SKM-1 treated with dmso at 0.1 percent for 144 hours (cell line): ENCODE measurements around the gene CA11.
"Not testable (repeated sequence)": the region's sequence is repeated elsewhere in the genome, so short reads cannot be mapped to it uniquely, and the experiment has no call there.

ENCODE experiments used
- DNase-seq: peaks from one replicate; lab custom pipeline; 2025; ENCODE audit not compliant: unreplicated experiment; lab: John Stamatoyannopoulos, UW

The CA11 gene

DNA sequence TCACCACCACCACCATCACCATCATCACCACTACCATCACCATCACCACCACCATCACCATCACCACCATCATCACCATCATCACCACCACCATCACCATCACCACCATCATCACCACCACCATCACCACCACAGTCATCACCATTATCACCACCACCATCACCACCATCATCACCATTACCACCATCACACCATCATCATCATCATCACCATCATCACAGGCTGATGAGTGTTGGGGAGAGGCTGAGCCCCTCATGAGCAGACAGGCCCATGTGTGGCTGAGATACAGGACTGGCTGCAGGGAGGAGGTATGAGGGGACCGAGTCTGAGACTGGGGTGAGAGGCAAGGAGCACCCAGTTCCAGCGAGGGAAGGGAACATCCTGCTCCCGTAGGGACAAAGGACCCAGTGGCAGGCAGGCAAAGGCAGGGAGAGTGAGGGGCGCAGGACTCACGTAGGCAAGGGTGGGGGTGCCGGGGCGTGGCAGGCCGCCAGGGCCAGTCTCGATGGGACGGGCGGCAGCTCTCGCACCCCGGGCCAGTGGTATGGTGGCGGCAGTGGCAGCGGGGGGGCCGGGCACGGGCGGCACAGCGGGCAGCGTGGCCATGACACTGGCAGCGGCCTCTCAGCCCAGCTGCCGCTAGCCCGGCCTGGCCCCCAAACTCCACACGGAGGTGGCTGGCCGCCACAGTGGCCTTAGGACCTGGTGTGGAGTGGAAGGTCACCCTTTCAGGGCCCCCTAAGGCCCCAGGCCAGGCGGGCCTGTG, 24.1 kb upstream of the CA11 start:
- no peak for DNase-seq

DNA sequence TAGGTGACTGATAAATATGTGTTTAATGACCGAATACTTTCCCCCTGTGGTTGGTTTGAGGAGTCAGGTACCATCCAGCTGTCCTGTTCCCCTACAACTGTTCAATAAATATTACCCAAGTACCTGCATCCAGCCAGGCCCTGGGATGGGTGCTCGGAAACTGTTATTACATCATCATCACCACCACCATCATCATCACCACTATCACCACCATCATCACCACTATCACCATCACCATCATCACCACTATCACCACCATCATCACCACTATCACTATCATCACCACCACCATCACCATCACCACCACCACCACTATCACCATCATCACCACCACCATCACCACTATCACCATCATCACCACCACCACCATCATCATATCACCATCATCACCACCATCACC, 22.8 kb upstream of the CA11 start:
- DNase-seq, result no peak

DNA sequence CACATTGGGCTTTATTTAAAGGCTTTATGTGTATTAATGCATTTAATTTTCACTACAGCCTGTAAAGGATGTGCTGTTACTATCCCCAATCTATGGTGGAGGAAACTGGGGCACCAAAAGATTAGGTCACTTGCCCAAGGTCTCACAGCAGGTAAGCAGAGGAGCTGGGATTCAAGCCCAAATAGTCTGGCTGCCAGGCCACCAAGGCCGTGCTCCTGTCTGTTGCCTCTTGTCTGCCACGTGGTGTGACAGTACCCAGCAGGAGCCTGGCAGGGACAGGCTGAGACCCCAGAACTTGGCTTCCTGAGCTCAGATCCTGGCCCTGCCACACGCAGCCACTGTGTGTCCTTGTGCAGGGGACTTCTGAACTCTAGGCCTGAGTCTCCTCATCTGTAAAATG, 22.3 kb upstream of the CA11 start:
- no peak for DNase-seq

DNA sequence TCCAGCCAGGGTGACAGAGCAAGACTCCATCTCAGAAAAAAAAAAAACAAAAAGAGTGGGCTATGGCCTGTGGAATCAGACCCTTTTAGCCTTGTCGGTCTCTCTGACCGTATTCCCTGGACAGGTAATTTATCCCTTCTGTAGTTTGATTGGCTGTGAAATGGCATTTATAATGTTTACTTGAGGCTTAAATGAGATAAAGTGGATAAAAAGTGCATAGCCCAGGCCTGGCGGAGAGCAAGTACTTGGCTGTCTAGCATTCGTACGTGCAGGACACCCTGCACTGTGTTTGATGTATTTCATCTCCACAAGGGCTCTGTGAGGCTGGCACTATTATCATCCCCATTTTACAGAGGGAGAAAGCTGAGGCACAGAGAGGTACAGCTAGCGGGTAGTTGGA, 19.8 kb upstream of the CA11 start:
- no peak for DNase-seq

DNA sequence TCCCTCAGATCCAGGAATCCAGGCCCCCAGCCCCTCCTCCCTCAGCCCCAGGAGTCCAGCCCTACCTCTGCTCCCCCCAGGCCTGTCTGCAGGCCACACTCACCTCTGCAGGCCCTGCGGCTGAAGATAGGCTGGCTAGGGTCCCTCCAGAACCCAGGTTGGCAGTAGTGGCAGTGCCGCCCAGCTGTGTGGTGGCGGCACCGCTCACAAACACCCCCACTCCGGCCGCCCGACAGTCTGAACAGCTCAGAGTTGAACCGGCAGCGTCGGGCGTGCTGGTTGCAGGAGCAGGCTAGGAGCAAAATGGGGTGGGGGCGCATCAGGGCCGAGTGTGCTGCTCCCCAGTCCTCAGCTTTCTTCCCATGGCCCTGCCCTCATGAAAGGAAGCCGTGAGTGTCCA, 18.5 kb upstream of the CA11 start:
- no peak for DNase-seq

DNA sequence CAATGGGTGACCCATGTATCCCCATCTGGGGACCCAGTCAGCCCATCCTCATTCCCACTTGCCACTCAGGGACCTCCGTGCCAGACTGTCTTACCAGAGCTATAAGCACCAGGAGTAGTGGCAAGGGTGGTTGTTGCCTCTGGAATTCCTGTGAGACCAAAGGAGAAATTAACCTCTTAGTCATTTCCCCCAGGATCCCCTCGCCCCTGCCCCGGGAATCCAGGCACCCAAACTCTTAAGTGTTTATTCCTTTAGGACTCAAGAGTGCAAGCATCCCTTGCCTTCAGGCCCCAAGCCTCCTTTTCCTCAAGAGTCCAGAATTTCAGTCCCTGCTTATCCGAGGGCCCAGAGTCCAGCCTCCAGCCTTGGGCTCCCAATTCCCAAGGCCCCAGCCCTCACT, 17.7 kb upstream of the CA11 start:
- no peak for DNase-seq

DNA sequence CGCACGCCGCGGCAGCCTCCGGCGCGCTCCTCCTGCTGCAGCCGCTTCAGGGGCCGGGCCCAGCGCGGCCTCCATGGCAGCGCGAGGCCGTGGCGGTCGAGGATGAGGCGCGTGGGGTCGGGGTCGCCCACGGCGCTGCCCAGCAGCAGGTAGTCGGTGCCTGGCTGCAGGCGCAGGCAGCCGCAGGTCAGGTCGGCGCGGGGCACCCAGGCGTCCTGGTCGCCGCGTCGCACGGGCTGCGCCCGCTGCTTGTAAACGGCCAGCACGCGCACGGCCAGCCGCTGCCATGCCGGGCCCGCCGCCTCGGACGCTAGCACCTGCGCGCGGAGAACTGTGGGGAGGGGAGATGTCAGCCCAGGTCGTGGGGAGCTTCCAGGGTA, 15.7 kb upstream of the CA11 start:
- DNase-seq, result no peak

DNA sequence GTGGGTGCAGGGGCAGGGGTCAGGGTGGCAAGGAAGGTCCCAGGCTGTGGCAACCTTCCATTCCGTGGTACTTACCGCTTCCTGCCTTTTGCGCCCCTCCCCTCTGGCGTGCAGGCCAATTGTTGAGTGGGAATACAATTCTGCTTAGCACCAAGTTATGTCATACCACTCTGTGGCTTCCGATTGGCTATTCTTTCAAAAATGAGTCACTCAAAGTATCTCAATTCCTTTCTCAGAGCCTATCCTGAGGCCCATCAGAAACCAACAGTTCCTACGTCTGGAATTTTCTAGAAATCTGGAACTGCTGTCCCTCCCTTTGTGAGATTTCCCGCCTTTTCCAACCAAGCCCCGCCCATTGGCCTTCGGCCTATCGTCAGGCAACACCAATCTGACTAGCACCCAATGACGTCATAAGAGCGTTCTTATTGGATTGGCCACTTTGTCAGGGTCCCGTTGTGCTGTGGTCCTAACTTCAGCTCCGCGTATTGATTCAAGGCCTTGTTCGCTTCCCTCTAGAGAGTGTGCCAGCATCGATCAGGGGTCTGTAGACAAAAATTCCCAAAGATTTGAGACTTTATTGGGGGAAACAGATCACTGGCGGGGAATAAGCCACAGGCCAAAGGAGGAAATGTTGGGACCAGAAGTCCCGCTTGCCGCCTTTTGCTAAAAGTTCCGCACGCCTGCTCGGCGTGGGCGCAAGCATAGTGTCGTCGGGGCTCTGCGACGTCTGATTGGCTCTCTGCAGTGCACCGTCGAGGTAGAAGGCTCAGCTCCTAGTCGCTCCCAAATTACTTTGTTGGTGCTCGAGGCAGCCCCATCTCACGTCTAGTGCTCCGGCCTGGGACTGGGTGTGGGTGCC, 15.1 kb upstream of the CA11 start:
- DNase-seq, result peak; percentile 75

DNA sequence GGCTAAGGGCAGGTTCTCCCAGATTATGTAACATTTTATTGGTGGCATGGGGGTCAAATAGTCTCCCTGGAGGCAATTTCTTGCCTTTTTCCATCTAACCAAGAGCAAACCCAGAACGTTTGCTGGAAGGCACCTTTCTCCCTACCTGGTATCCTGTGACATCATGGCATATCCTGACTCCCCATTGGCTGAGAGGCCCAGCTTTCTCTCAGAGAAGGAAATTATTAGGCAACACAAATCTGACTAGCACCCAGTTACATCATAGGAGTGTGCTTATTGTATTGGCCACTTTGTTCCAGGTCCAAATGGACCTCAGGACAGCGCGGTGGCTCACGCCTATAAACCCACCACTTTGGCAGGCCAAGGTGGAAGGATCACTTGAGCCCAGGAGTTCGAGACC, 13.8 kb upstream of the CA11 start:
- peak; percentile 66 for DNase-seq

DNA sequence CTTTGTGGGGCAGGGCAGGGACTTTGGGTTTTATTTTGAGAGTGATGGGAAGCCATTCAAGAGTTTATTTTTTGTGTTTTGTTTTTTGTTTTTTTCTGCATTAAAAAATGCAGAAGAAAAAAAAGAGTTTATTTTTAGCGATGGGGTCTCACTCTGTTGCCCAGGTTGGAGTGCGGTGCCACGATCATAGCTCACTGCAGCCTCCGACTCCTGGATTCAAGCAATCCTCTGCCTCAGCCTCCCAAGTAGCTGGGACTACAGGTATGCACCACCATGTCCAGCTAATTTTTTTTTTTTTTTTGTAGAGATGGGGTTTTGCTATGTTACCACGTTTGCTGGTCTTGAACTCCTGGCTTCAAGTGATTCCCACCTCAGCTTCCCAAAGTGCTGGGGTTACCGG, 12.5 kb upstream of the CA11 start:
- DNase-seq, result no peak

DNA sequence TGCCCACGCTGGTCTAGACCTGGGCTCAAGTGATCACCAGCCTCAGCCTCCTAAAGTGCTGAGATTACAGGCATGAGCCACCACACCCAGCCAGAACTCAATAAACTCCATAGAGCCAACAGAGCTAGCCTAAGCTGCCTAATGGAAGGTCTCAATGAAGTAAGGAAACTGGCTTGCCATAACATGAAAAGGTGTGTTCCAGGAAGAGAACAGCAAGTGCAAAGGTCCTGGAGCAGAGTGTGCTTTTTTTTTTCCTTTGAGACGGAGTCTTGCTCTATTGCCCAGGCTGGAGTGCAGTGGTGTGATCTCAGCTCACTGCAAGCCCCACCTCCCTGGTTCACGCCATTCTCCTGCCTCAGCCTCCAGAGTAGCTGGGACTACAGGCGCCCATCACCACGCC, 11.8 kb upstream of the CA11 start:
- not testable (repeated sequence) for DNase-seq

DNA sequence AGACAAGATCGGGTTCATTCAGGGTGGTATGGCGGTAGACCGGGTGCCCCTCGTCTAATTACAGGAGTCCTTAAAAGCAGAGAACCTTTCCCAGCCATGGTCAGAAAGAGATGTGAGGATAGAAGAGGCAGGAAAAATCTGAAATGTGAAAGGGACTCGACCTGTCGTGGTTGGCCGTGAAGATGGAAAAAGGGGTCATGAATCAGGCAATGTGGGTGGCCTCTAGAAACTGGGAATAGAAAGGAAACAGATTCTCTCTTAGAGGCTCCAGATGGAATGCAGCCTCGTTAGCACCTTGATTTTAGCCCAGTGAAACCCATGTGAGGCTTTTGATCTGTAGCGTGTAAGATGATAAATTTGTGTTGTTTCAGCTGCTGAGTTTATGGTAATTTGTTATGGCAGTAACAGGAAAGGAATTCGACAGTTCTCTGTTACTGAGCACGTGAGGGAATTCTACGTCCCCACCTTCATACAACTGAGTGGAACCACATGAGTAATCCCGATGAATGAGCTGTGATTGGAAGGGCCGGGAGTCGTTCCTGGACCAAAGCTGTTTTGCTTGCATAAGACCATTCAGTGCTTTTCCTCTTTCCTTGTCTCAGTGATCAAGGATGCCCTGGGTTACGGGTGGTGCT, 11.0 kb upstream of the CA11 start:
- DNase-seq, result no peak

DNA sequence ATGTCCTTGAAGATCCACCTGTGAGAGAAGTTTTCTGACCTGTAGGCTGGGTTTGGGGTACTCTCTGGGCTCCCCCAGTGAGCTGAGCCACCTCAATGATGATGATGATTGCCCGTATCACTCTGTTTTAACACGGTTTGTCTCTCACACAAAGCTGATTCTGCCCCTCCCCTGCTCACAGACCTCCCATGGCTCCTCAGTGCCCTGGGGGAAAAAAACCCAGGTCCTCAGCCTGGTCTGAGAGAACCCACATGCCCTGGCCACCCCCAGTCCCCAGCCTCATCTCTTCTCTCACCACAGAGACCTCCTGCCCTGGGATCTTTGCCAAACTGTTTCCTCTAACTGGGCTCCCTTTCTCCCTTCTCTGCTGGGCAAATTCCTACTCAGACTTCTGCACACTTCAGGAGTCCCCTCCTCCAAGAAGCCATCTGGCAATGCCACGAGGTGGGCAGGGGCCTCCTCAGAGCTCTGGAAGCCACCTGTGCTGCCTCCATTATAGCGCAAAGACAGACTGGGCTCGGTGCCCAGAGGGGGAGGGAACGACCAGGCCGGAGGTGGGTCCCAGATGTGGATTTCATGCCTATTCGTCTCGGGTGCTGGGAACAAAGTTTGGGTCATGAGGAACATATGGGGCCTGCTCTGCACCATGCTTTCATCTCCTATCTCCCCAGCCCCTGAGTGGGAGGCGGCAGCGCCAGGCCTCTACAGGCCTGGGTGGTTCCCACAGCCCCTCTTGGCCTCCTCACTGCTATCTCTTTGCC, 8.5 kb upstream of the CA11 start:
- no peak for DNase-seq

DNA sequence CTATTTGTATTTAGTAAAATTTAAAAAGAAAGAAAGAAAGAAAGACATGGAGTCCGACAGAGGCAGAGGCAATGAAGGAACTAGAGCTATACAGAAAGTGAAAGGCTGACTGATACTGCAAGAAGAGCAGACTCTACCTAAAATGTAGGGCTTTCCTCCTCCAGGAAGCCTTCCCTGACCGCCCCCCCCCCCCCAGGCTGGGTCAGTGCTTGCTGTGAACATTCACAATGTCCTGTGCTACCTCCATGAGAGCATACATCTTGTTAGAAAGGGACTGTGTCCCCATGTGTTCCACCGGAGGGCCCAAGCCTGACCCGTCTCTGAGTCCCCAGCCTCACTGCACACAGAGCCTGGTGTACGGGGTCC, 5.7 kb upstream of the CA11 start:
- no peak for DNase-seq

DNA sequence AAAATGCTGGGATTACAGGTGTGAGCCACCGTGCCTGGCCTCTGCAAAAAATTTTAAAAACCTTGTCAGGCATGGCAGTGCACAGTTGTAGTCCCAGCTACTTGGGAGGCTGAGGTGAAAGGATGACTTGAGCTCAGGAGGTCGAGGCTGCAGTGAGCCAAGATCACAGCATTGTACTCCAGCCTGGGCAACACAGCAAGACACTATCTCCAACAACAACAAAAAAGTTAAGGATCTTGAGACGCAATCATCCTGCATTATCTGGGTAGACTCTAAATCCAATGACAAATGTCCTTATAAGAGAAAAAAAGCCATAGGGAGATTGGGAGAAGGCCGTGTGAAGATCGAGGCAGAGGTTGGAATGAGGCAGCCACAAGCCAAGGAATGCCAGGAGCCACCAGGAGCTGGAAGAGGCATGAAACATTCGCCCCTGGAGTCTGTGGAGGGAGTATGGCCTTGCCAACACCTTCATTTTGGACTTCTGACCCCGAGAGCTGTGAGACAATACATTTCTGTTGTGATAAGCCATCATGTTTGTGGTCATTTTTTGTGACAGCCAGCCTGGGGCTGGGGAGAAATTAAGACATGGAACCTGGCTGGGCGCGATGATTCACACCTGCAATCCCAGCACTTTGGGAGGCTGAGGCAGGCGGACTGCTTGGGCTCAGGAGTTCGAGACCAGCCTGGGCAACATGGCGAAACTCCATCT, 5.1 kb upstream of the CA11 start:
- DNase-seq, result no peak

DNA sequence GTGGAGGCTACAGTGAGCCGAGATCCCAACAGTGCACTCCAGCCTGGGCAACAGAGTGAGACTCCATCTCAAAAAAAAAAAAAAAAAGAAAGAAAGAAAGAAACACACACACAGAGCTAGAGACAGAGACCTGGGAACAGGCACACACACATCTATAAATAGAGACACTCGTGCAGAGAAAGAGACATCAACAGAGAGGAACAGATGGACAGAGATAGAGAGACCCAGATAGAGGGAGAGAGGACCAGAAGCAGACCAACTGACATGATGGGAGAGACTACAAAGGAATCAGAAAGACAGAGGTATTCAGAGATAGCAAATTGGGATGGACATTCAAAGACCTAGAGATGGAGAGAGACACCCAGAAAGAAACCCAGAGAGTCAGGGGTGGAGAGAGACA, 2.1 kb upstream of the CA11 start:
- DNase-seq, result no peak

DNA sequence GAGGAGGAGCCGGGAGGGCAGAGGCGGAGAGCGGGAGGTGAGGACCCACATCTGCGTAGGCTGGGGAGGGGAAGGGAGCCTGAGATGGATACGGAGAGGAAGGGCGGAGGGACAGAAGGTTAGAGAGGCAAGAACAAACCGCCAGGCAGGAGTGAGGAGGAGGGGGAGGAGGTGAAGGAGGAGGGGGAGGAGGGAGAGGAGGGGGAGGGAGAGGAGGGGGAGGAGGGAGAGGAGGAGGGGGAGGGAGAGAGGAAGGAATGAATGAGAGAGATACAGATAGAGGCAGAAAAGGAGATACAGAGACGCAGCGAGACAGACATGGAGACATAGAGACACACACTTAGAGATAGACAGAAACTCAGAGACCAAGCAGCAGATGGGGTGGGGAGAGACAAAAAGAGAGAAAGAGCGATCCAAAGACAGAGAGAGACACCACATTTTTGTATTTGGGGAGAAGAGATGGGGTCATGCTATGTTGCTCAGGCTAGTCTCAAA, 782 bp upstream of the CA11 start:
- no peak for DNase-seq

DNA sequence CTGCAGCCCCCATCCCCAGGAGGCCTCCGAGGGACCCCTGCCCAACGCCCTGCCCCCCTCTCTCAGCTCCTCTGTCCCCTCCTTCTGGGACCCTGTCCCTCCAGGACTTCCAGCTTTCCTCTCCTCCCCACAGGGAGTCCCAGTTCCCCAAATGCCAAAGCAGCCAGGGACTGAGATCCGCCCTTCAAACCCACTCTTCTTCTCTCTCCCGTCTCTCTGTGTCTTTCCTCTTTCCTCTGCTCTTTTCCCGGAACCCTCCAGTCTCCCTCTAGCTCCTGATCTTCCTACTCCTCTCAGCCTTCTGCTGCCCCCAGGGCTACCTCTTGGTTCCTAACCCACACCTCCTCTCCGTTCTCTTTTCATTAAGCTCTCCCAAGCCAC, 377 bp downstream of the CA11 start:
- no peak for DNase-seq

DNA sequence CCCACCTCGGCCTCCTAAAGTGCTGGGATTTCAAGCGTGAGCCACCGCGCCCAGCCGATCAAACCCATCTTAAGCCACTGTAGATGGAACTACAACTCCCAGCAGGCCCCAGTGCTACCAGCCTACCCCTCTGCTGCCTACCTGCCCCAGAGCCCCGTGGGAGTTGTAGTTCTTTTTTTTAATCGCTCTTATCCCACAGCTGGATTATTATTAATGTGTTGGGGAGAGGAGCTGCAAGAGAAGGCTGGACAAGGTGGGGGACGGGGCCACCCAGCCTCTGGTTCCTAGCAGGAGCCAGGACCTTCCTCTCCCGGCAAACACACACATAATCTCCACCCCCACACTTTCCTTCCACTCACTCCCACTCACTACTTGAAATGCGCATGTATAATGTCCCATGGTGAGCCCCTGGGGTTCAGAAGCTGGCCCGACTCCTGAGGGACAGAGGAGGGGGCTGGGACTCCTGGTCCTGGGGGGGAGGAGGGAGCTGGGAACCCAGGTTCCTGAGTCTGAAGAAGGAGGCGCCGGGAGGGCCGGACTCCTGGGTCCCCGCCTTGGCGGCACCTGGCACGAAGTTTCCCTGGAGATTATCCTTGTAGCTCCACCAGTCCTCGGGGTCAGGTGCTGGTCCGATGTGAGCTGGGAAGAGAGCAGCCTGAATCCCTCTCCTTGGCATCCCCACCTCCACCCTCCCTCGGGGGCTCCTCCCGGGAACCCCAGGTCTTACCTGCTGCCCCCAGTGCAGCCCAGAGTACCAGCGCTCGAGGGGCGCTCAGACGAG, 958 bp downstream of the CA11 start:
- no peak for DNase-seq

DNA sequence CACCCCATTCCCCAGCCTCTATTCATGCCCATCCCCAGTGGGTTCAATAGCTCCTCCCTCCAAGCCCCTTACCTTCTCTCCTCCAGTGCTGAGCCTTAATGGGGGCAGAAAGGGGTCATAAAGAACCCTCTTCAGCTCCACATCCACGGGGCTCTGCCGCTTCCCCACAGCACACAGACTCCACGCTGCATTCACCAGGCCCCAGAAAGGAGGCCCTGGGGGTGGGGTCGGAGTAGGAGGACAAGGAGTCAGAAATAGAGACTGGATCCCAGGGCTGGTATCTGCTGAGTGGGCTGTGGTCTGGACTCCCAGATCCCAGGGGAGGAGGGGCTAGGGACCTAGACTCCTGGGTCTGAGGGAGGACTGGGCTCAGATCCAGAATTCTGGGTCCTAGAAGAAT, 1.6 kb downstream of the CA11 start:
- DNase-seq, result no peak
